Aorta (tissue), 5 donors: ENCODE measurements around the gene ARMC7. TPM values are rescaled to one million over a fixed set of nuclear protein-coding genes. Genes with fewer than 3 reads are reported as not detected.
"Not testable (repeated sequence)": the region's sequence is repeated elsewhere in the genome, so short reads cannot be mapped to it uniquely, and the experiment has no call there.

Source experiments
- ATAC-seq: fragments of 200-7000 bp; cut with Tn5 transposase; one replicate; pipeline ENCODE4 v1.9.1; 2022; ENCODE audit warnings: moderate library complexity; ENCODE audit not compliant: low FRiP score
- DNase-seq, 2 donors: peaks; one replicate each; pipeline ENCODE4 v3.0.0-alpha.2; 2020
- H3K27ac ChIP-seq, 2 donors: one replicate each; pipeline ENCODE4 v1.5.1; 2013; ENCODE audit warnings: low read length in 2 of 2, mild to moderate bottlenecking in 2 of 2, moderate library complexity in 2 of 2, control low read depth in 1 of 2, inconsistent platforms in 1 of 2, low read depth in 1 of 2
- H3K27me3 ChIP-seq, 2 donors: one replicate each; pipeline ENCODE4 v1.6.1; 2013; ENCODE audit warnings: control low read depth in 1 of 2, low read length in 1 of 2, mild to moderate bottlenecking in 1 of 2, moderate library complexity in 1 of 2; ENCODE audit not compliant: insufficient read depth in 2 of 2, control insufficient read depth in 1 of 2
- H3K36me3 ChIP-seq, 2 donors: one replicate each; pipeline ENCODE4 v1.6.1; 2013; ENCODE audit warnings: control low read depth in 1 of 2, low read length in 1 of 2, mild to moderate bottlenecking in 1 of 2; ENCODE audit not compliant: insufficient read depth in 2 of 2, control insufficient read depth in 1 of 2
- H3K4me1 ChIP-seq, 2 donors: one replicate each; pipeline ENCODE4 v1.6.1; 2013; ENCODE audit warnings: low read length in 2 of 2, control low read depth in 1 of 2, mild to moderate bottlenecking in 1 of 2, moderate library complexity in 1 of 2; ENCODE audit not compliant: insufficient read depth in 2 of 2, control insufficient read depth in 1 of 2
- H3K4me3 ChIP-seq, 2 donors: one replicate each; pipeline ENCODE4 v1.5.1; 2013; ENCODE audit warnings: low read length in 2 of 2, control low read depth in 1 of 2, mild to moderate bottlenecking in 1 of 2
- H3K9me3 ChIP-seq: one replicate; pipeline ENCODE4 v1.6.1; 2013; ENCODE audit warnings: mild to moderate bottlenecking, low read length; ENCODE audit not compliant: control insufficient read depth
- WGBS, 2 donors: extraction: QIAGEN DNeasy Blood & Tissue Kit; methylation state at CpG; one replicate each; pipeline ENCODE4 v1.1.7; 2013; 5-methylcytosine and 5-hydroxymethylcytosine counted together
- intact Hi-C, 2 donors: fragments of 100-400 bp; cut with DNase I; formaldehyde crosslinking; loops; one replicate each; pipeline versions ENCODE4 v1.14.2 to v1.15.0; 2022
- polyA plus RNA-seq, 2 donors: library from polyadenylated mRNA; stranded (reverse); fragments of 200-250 nt; gene quantifications; one replicate each; pipeline ENCODE4 v1.2.3, GENCODE V29; 2013
- total RNA-seq, 2 donors: library from RNA; stranded (reverse); fragmentation: NEBNext Ultra II Directional; extraction: Animal tissue kit (Norgen Biotek cat#: 25700); gene quantifications; one replicate each; pipeline ENCODE4 v1.2.1, GENCODE V29; 2021
- donor health status: healthy with polysubstance abuse.
- donor health status: Bipolar disorder and iron deficiency.
- donor health status: DM: no; HTN: no; CAD: no.
- donor health status: DM: no; HTN: no; CAD: no.
- donor health status: DM: yes; HTN: yes; CAD: no.

Gene ARMC7
- total and polyA plus RNA-seq, 4 donors, result 4.9 to 19.4 (median 8.6) TPM

- H3K27me3 ChIP-seq, result no peaks in the 10 kb centered on the region
- WGBS, 2 donors, result 81 to 83% methylated on average over 5 of the region's 5 CpGs
- intact Hi-C loops, result no loop called here
- ATAC-seq (no peak), DNase-seq (peak in 1 of 2 donors; percentile 8)
- no peak overlapping the region for H3K4me3 ChIP-seq
- H3K4me1 ChIP-seq, result no peaks in the 10 kb centered on the region
- no peak overlapping the region for H3K27ac ChIP-seq
- no peaks in the 10 kb centered on the region for H3K9me3 ChIP-seq
- H3K36me3 ChIP-seq, result no peaks in the 10 kb centered on the region
These were observed 53.3 kb downstream of the ARMC7 start for GRCh38 chr17:75163074-75163473.

GRCh38 chr17:75164606-75165005 is 54.8 kb downstream of the ARMC7 start:
- H3K4me3 ChIP-seq, H3K27ac ChIP-seq, H3K27me3 ChIP-seq, intact Hi-C loops, ATAC-seq, H3K4me1 ChIP-seq, H3K9me3 ChIP-seq, H3K36me3 ChIP-seq: not testable (repeated sequence)
- 96% methylated on average over 15 of the region's 15 CpGs for WGBS, 2 donors
- DNase-seq, result peak in 1 of 2 donors; percentile 47

- H3K27ac ChIP-seq, result no peak overlapping the region
- DNase-seq, result peak in 1 of 2 donors; percentile 15
- H3K36me3 ChIP-seq, result peaks cover 0 to 2% of the 10 kb centered on the region in 2 donors
- no peaks in the 10 kb centered on the region for H3K9me3 ChIP-seq
- peaks cover 0 to 2% of the 10 kb centered on the region in 2 donors for H3K4me1 ChIP-seq
- WGBS, 2 donors, result 90 to 93% methylated on average over 4 of the region's 4 CpGs
- intact Hi-C loops, result no loop called here
- no peak for ATAC-seq
- H3K27me3 ChIP-seq, result no peaks in the 10 kb centered on the region
- H3K4me3 ChIP-seq, result no peak overlapping the region
These were observed 59.2 kb downstream of the ARMC7 start for GRCh38 chr17:75168998-75169397.

- peaks cover 0 to 6% of the 10 kb centered on the region in 2 donors for H3K36me3 ChIP-seq
- DNase-seq (peak in 1 of 2 donors; percentile 6), ATAC-seq (no peak)
- no peaks in the 10 kb centered on the region for H3K9me3 ChIP-seq
- H3K4me3 ChIP-seq, result no peak overlapping the region
- WGBS, 2 donors, result 66 to 68% methylated on average over 4 of the region's 4 CpGs
- no peak overlapping the region for H3K27ac ChIP-seq
- H3K27me3 ChIP-seq, result no peaks in the 10 kb centered on the region
- intact Hi-C loops, result loop anchor here in 1 of 2 donors (10.0 kb wide), 1 partner anchor 59 kb away; no protein-coding TSS in a partner anchor
- H3K4me1 ChIP-seq, result peaks cover 0 to 2% of the 10 kb centered on the region in 2 donors
These were observed 63.8 kb downstream of the ARMC7 start for GRCh38 chr17:75173526-75173925.

- intact Hi-C loops, result loop anchor here in 1 of 2 donors (10.0 kb wide), 1 partner anchor 60 kb away; no protein-coding TSS in a partner anchor
- Histone ChIP-seq H3K27ac (no peak overlapping the region), H3K4me1 (peaks cover 0 to 2% of the 10 kb centered on the region in 2 donors), H3K27me3 (no peaks in the 10 kb centered on the region), H3K36me3 (peaks cover 0 to 5% of the 10 kb centered on the region in 2 donors), H3K4me3 (no peak overlapping the region), H3K9me3 (no peaks in the 10 kb centered on the region)
- ATAC-seq (no peak), DNase-seq (peak in 1 of 2 donors; percentile 31)
- WGBS, 2 donors, result 88 to 93% methylated on average over 11 of the region's 11 CpGs
These were observed 65.2 kb downstream of the ARMC7 start for GRCh38 chr17:75174996-75175395.

- Histone ChIP-seq H3K27ac (no peak overlapping the region), H3K36me3 (peaks cover 0 to 4% of the 10 kb centered on the region in 2 donors), H3K4me1 (no peaks in the 10 kb centered on the region), H3K9me3 (no peaks in the 10 kb centered on the region), H3K4me3 (no peak overlapping the region), H3K27me3 (no peaks in the 10 kb centered on the region)
- ATAC-seq (no peak), DNase-seq (no peak)
- intact Hi-C loops, result loop anchor here in 1 of 2 donors (10.0 kb wide), 1 partner anchor 62 kb away; no protein-coding TSS in a partner anchor
- 89% methylated on average over 5 of the region's 5 CpGs for WGBS, 2 donors
These were observed 66.9 kb downstream of the ARMC7 start for GRCh38 chr17:75176625-75177024.

- WGBS, 2 donors, result 92% methylated on average over 6 of the region's 6 CpGs
- Histone ChIP-seq H3K27me3 (no peaks in the 10 kb centered on the region), H3K9me3 (no peaks in the 10 kb centered on the region), H3K36me3 (peaks cover 0 to 4% of the 10 kb centered on the region in 2 donors), H3K27ac (no peak overlapping the region), H3K4me1 (no peaks in the 10 kb centered on the region), H3K4me3 (no peak overlapping the region)
- DNase-seq (no peak), ATAC-seq (no peak)
- intact Hi-C loops, result loop anchor here in 1 of 2 donors (10.0 kb wide), 1 partner anchor 64 kb away; no protein-coding TSS in a partner anchor
These were observed 68.7 kb downstream of the ARMC7 start for GRCh38 chr17:75178453-75178852.

Other genes with a start within 250 kb of the ARMC7 start
- gene FDXR, start 237.0 kb upstream of the ARMC7 start, total RNA-seq, result 1 to 10 TPM; 4.0 to 6.6 TPM
- 10 to 100 TPM in 1 of 2 donors, 1 to 10 TPM in 1; 8.1 to 18.1 TPM for gene FDXR, start 237.0 kb upstream of the ARMC7 start, polyA plus RNA-seq
- not detected for gene FADS6, start 216.3 kb upstream of the ARMC7 start, total RNA-seq
- gene FADS6, start 216.3 kb upstream of the ARMC7 start, polyA plus RNA-seq, result 1 to 10 TPM in 1 of 2 donors, not detected in 1; 4.1 TPM
- gene USH1G, start 186.7 kb upstream of the ARMC7 start, total RNA-seq, result not detected
- under 1 TPM in 1 of 2 donors, not detected in 1; 0.13 TPM for gene USH1G, start 186.7 kb upstream of the ARMC7 start, polyA plus RNA-seq
- not detected for gene OTOP2, start 185.7 kb upstream of the ARMC7 start, total RNA-seq
- gene OTOP2, start 185.7 kb upstream of the ARMC7 start, polyA plus RNA-seq, result under 1 TPM in 1 of 2 donors, not detected in 1; 0.25 TPM
- not detected for gene OTOP3, start 174.1 kb upstream of the ARMC7 start, total RNA-seq
- gene OTOP3, start 174.1 kb upstream of the ARMC7 start, polyA plus RNA-seq, result 1 to 10 TPM in 1 of 2 donors, not detected in 1; 1.8 TPM
- 10 to 100 TPM; 10.7 to 32.6 TPM for gene HID1, start 137.2 kb upstream of the ARMC7 start, total RNA-seq
- 1 to 10 TPM; 6.1 to 7.8 TPM for gene HID1, start 137.2 kb upstream of the ARMC7 start, polyA plus RNA-seq
- gene CDR2L, start 122.3 kb upstream of the ARMC7 start, total RNA-seq, result 10 to 100 TPM; 20.2 to 23.6 TPM
- gene CDR2L, start 122.3 kb upstream of the ARMC7 start, polyA plus RNA-seq, result 1 to 10 TPM; 5.8 to 7.4 TPM
- 10 to 100 TPM; 16.6 to 17.4 TPM for gene MRPL58, start 97.3 kb upstream of the ARMC7 start, total RNA-seq
- 10 to 100 TPM; 25.2 to 31.2 TPM for gene MRPL58, start 97.3 kb upstream of the ARMC7 start, polyA plus RNA-seq
- gene ATP5PD, start 63.0 kb upstream of the ARMC7 start, total RNA-seq, result 100 to 1,000 TPM; 136 to 149 TPM
- gene ATP5PD, start 63.0 kb upstream of the ARMC7 start, polyA plus RNA-seq, result 100 to 1,000 TPM; 349 to 520 TPM
- gene KCTD2, start 62.7 kb upstream of the ARMC7 start, total RNA-seq, result 10 to 100 TPM; 21.4 to 26.4 TPM
- 10 to 100 TPM; 13.9 to 14.9 TPM for gene KCTD2, start 62.7 kb upstream of the ARMC7 start, polyA plus RNA-seq
- 10 to 100 TPM in 1 of 2 donors, 1 to 10 TPM in 1; 5.6 to 11.4 TPM for gene SLC16A5, start 22.0 kb upstream of the ARMC7 start, total RNA-seq
- 1 to 10 TPM; 7.8 to 7.9 TPM for gene SLC16A5, start 22.0 kb upstream of the ARMC7 start, polyA plus RNA-seq
- 10 to 100 TPM; 24.7 to 29.6 TPM for gene NT5C, start 21.8 kb downstream of the ARMC7 start, total RNA-seq
- gene NT5C, start 21.8 kb downstream of the ARMC7 start, polyA plus RNA-seq, result 10 to 100 TPM; 28.7 to 93.0 TPM
- 10 to 100 TPM; 16.0 to 18.3 TPM for gene JPT1, start 44.5 kb downstream of the ARMC7 start, total RNA-seq
- 100 to 1,000 TPM in 1 of 2 donors, 10 to 100 TPM in 1; 10.8 to 144 TPM for gene JPT1, start 44.5 kb downstream of the ARMC7 start, polyA plus RNA-seq
- 100 to 1,000 TPM; 262 to 280 TPM for gene SUMO2, start 73.0 kb downstream of the ARMC7 start, total RNA-seq
- gene SUMO2, start 73.0 kb downstream of the ARMC7 start, polyA plus RNA-seq, result 100 to 1,000 TPM in 1 of 2 donors, 10 to 100 TPM in 1; 96.2 to 113 TPM
- 10 to 100 TPM; 71.0 to 76.2 TPM for gene NUP85, start 95.7 kb downstream of the ARMC7 start, total RNA-seq
- 10 to 100 TPM; 17.2 to 99.5 TPM for gene NUP85, start 95.7 kb downstream of the ARMC7 start, polyA plus RNA-seq
- 10 to 100 TPM; 38.9 to 51.0 TPM for gene GGA3, start 151.6 kb downstream of the ARMC7 start, total RNA-seq
- gene GGA3, start 151.6 kb downstream of the ARMC7 start, polyA plus RNA-seq, result 10 to 100 TPM in 1 of 2 donors, 1 to 10 TPM in 1; 5.6 to 30.8 TPM
- gene MRPS7, start 151.9 kb downstream of the ARMC7 start, total RNA-seq, result 10 to 100 TPM; 24.6 to 26.6 TPM
- 10 to 100 TPM; 37.9 to 38.8 TPM for gene MRPS7, start 151.9 kb downstream of the ARMC7 start, polyA plus RNA-seq
- gene MIF4GD, start 161.3 kb downstream of the ARMC7 start, total RNA-seq, result 10 to 100 TPM; 26.2 to 27.4 TPM
- gene MIF4GD, start 161.3 kb downstream of the ARMC7 start, polyA plus RNA-seq, result 10 to 100 TPM; 27.7 to 33.0 TPM
- gene SLC25A19, start 179.5 kb downstream of the ARMC7 start, total RNA-seq, result 10 to 100 TPM in 1 of 2 donors, 1 to 10 TPM in 1; 8.0 to 15.7 TPM
- 1 to 10 TPM; 5.0 to 7.8 TPM for gene SLC25A19, start 179.5 kb downstream of the ARMC7 start, polyA plus RNA-seq